HG03575 (cell line): ENCODE results near the gene SLC6A19.
"Not testable (repeated sequence)": the region's sequence is repeated elsewhere in the genome, so short reads cannot be mapped to it uniquely, and the experiment has no call there.

Experiments
- ATAC-seq: cut with Tn5 transposase; IDR thresholded peaks from one replicate; pipeline ENCODE4 v1.9.1; 2021; ENCODE audit not compliant: unreplicated experiment, insufficient number of reproducible peaks, low FRiP score; ENCODE audit errors: extremely low read depth

Gene SLC6A19

GRCh38 chr5:1249366-1250280 lies 48.2 kb downstream of the SLC6A19 start:
- ATAC-seq: no peak

- no peak for ATAC-seq
Measured at GRCh38 chr5:1251678-1252580, 50.5 kb downstream of the SLC6A19 start.

GRCh38 chr5:1252681-1253080 lies 51.3 kb downstream of the SLC6A19 start:
- no peak for ATAC-seq

- no peak for ATAC-seq
Measured at GRCh38 chr5:1253456-1254105, 52.2 kb downstream of the SLC6A19 start.

GRCh38 chr5:1254196-1254595 lies 52.8 kb downstream of the SLC6A19 start:
- no peak for ATAC-seq

- ATAC-seq: no peak
Measured at GRCh38 chr5:1255081-1255561, 53.7 kb downstream of the SLC6A19 start.

- no peak for ATAC-seq
Measured at GRCh38 chr5:1256776-1257175, 55.4 kb downstream of the SLC6A19 start.

- ATAC-seq: no peak
Measured at GRCh38 chr5:1257363-1257762, 56.0 kb downstream of the SLC6A19 start.

GRCh38 chr5:1257841-1258240 lies 56.4 kb downstream of the SLC6A19 start:
- ATAC-seq: no peak

GRCh38 chr5:1259806-1260480 lies 58.5 kb downstream of the SLC6A19 start:
- no peak for ATAC-seq

- ATAC-seq: no peak
Measured at GRCh38 chr5:1261643-1262042, 60.2 kb downstream of the SLC6A19 start.

GRCh38 chr5:1262381-1262780 lies 61.0 kb downstream of the SLC6A19 start:
- ATAC-seq: no peak

GRCh38 chr5:1264211-1264610 lies 62.8 kb downstream of the SLC6A19 start:
- ATAC-seq: no peak

- ATAC-seq: no peak
Measured at GRCh38 chr5:1265026-1265425, 63.6 kb downstream of the SLC6A19 start.

- no peak for ATAC-seq
Measured at GRCh38 chr5:1265461-1266455, 64.4 kb downstream of the SLC6A19 start.

- no peak for ATAC-seq
Measured at GRCh38 chr5:1266791-1267190, 65.4 kb downstream of the SLC6A19 start.

- not testable (repeated sequence) for ATAC-seq
Measured at GRCh38 chr5:1267464-1267863, 66.1 kb downstream of the SLC6A19 start.

- no peak for ATAC-seq
Measured at GRCh38 chr5:1268056-1268455, 66.7 kb downstream of the SLC6A19 start.
